NCI-H82 treated with DMSO at 0.1 percent for 48 hours (cell line): ENCODE measurements around the gene CA5B.
A peak's percentile ranks its signal among the peaks of the same experiment; 100 is the strongest.
"Not testable (repeated sequence)": the region's sequence is repeated elsewhere in the genome, so short reads cannot be mapped to it uniquely, and the experiment has no call there.

Experiments
- DNase-seq: peaks from one replicate; lab custom pipeline; 2025; ENCODE audit not compliant: unreplicated experiment; lab: John Stamatoyannopoulos, UW

CA5B gene

GRCh38 chrX:15747626-15748173 is 9.6 kb downstream of the CA5B start:
- DNase-seq: no peak

GRCh38 chrX:15748841-15749240 is 10.8 kb downstream of the CA5B start:
- DNase-seq: no peak

- no peak for DNase-seq
These were observed 11.9 kb downstream of the CA5B start for GRCh38 chrX:15749642-15750610.

GRCh38 chrX:15750611-15751154 is 12.6 kb downstream of the CA5B start:
- DNase-seq: no peak

- no peak for DNase-seq
These were observed 13.2 kb downstream of the CA5B start for GRCh38 chrX:15751155-15751819.

DNA sequence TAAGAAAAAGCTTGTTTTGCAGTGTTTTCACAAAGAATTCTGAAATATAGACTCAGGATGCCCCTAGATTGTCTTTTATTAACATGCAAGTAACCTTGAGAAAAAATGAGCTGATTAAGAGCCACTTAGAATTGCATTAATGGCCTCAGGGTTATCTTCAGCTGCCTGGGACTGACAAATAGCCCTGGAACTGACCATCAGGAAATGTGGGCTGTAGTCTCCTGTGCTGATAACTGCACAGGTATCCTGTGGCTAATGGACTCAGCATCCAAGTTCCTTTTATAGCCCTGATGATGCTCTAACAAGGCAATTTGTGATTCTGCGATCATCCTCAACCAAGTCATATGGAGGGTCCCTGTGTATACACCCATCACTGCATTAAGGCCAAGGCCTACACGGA is 17.0 kb downstream of the CA5B start:
- no peak for DNase-seq

DNA sequence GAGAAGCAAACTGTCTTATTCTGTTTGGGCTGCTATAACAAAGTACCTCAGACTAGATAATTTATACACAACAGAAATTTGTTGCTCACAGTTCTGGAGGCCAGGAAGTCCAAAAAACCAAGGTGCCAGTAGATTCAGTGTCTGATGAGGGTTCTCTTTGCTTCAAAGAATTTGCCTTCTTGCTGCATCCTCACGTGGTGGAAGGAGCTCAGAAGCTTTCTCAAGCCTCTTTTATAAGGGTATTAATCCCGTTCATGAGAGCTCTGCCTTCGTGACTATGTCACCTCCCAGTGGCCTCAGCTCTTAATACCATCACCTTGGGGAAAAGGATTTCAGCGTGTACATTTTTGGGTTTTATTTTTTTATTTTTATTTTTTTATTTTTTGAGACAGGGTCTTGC is 20.1 kb downstream of the CA5B start:
- no peak for DNase-seq

- not testable (repeated sequence) for DNase-seq
These were observed 21.8 kb downstream of the CA5B start for GRCh38 chrX:15759886-15760285.

DNA sequence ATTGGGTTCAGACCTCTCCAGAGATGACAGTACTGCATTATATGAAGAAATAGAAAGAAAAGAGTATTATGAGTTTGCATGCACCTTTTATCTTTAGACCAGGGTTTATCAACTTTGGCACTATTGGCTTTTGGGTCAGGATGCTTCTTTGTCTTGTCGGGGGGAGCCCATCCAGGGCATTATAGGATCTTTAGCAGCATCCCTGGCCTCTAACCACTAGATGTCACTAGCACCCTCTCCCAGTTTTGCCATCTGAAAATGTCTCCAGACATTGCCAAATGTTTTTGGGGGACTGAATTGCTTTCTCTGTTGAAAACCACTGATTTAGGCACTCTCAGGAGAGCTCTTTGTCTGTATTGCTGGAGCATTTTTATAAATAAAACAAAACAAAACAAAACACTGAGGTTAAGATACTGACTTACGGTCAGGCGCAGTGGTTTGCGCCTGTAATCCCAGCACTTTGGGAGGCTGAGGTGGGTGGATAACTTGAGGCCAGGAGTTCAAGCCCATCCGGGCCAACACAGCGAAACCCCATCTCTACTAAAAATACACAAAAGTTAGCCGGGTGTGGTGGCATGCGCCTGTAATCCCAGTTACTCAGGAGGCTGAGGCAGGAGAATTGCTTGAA is 23.6 kb downstream of the CA5B start:
- no peak for DNase-seq

DNA sequence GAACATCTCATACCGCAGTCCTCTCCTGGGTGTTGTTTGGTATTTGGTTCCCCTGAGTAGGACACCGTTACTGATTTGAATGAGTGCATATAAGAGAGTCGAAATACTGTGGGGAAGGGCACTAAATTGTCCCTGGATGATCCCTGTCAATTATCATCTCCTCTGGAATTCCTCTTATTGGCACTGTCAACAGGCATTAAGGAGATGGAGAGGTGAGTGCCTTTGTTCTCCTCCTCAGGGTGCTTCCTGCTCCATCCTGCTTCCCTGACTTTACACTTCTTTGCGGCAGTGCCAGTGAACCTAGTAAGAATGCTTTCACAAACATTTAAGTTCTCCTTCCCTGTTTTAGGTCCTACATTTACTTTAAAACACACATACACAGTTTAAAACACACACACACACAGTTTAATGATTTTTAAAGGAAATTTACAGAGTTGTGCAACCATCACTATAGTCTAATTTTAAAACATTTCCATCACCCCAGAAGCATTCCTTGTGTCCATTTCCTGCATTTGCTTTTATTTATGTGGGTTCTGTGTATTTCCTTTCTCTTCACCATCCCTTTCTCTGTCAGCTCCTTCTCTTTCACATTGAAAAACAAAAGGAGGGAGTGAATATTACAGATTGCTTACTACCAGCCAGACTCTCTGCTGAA is 31.4 kb downstream of the CA5B start:
- no peak for DNase-seq

DNA sequence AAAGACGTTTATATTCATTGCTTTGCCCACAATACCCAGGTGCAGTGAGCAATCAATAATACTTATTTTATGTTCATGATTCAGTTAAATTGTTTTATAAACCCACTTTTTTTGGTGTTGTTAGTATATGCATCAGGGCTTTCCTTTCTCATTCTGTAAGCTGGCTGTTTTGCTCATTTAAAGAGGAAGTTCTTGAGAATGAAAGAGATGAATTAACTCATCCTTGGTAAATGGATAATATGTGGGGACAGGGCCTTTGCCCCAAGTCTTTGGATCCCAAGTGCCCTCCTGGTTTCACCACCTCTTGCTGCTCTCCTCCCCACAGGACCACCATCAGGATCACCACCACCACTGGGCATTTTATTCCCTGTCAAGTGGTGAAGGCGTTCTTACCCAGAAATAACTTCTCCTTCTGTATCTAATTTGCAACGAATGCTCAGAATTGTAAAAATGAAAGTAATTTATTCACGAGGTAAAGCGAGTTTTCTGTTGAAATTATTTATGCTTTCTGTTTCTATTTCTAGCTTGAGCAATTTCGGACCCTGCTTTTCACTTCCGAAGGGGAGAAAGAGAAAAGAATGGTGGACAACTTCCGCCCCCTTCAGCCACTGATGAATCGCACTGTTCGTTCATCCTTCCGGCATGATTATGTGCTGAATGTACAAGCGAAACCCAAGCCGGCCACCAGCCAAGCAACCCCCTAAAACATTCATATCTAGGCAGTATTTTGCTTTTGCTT is 44.1 kb downstream of the CA5B start:
- no peak for DNase-seq

DNA sequence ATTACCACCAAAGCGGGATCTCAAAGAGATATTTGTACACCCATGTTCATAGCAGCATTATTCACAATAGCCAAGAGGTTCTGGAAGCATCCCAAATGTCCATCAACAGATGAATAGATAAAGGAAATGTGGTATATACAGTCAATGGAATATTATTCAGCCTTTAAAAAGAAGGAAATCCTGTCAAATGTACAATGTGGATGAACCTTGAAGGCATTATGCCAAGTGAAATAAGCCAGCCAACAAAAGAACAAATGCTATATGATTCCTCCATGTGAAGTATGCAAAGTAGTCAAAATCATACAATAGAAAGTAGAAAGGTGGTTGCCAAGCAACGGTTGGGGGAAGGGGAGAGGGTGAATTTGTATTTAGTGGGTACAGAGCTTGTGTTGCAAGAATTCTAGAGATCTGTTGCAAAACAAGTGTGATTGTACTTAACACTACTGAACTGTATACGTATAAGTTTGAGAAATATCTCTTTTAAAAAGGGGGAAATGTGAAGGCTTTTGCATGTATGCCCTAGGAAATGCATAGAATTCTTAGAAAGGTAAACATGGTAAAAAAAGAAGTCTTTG is 47.2 kb downstream of the CA5B start:
- DNase-seq: no peak

DNA sequence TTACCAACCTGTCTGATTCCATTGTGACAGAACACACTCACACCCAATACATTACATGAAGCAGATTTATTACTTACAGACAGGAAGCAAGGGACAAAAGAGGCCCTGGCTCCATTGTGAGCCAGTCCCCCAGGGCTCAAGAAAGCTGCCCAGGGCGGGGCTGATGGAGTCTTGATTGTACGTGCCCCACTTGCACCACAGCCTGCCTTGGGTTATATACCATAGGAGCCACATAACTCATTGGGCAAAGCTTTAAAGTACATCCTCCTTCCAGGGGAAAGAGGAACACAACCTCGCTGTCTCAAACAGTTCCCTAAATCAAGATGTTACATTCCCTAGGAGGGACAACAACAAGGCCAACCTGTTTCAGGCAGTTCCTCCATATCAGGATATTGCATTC is 48.8 kb downstream of the CA5B start:
- no peak for DNase-seq

- DNase-seq: peak; percentile 44
These were observed 52.1 kb downstream of the CA5B start, which contains the start of gene ZRSR2 for GRCh38 chrX:15789979-15790768. Gene ZRSR2, plus strand, starts transcription at chrX:15790484. Its CDS starts 12 bp downstream, at chrX:15790496.

DNA sequence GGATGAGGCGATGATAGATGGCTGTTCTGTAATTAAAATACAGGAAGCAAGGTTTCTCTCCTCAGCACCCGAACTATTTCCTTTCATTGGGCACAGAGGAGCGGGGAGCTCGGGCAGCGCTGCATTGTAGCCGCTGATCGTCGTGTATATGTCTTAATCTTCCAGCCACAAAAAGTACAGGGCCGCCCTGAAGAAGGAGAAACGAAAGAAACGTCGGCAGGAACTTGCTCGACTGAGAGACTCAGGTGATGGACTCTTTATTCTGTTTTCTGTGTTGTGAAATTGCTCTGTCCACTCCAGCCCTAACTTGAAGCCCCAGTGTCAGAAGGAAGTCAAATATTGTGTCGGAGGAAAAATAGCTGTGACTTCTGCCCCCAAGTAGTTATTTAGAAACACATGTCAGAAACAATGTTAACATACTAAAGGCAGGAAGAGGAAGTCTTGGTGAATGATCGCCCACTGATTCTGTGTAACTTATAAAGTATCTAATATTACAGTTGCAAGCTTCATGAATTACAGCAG is 52.8 kb downstream of the CA5B start:
- no peak for DNase-seq

DNA sequence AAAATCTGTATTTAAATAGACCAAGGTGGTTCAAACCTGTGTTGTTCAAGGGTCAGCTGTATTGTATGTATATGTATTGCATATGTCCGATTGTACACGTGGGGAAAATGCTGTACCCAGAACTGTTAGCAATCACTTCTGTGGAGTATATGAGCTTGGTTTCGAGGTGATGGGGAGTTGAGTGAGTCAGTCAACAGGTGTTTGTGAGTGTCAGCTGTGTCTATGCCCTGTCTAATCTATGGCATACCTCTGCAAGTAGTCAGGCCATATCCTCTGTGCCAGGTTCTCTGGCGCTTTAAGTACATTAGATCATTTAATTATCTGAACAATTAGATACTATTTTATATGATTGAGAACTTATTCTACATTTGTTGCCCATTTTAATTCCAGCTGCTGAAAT is 59.6 kb downstream of the CA5B start:
- no peak for DNase-seq

GRCh38 chrX:15804563-15804962 is 66.5 kb downstream of the CA5B start:
- no peak for DNase-seq

GRCh38 chrX:15808254-15808653 is 70.2 kb downstream of the CA5B start:
- DNase-seq: no peak
